Ishikawa (cell line): ENCODE data around the gene C13orf46.

ENCODE experiments used
- CEBPB ChIP-seq: IDR thresholded peaks from 2 replicates; pipeline ENCODE4 v1.6.1; 2012
- CREB1 ChIP-seq: IDR thresholded peaks from 2 replicates; pipeline ENCODE4 v1.6.1; 2012; ENCODE audit warnings: low read depth
- EGR1 ChIP-seq: IDR thresholded peaks from 2 replicates; pipeline ENCODE4 v1.6.1; 2012
- EP300 ChIP-seq: IDR thresholded peaks from 2 replicates; pipeline ENCODE4 v1.6.1; 2012; ENCODE audit warnings: borderline replicate concordance
- FOXM1 ChIP-seq: IDR thresholded peaks from 2 replicates; pipeline ENCODE4 v1.6.1; 2012; ENCODE audit warnings: low read depth, borderline replicate concordance
- NFIC ChIP-seq: IDR thresholded peaks from 2 replicates; pipeline ENCODE4 v1.6.1; 2012
- RAD21 ChIP-seq: IDR thresholded peaks from 2 replicates; pipeline ENCODE4 v1.6.1; 2012; ENCODE audit warnings: low read depth
- TAF1 ChIP-seq: IDR thresholded peaks from 2 replicates; pipeline ENCODE4 v1.6.1; 2012; ENCODE audit warnings: low read depth, mild to moderate bottlenecking
- TEAD4 ChIP-seq: IDR thresholded peaks from 2 replicates; pipeline ENCODE4 v1.6.1; 2012
- YY1 ChIP-seq: IDR thresholded peaks from 2 replicates; pipeline ENCODE4 v1.6.1; 2012; ENCODE audit warnings: low read depth
- ZBTB7A ChIP-seq: IDR thresholded peaks from 2 replicates; pipeline ENCODE4 v1.6.1; 2012; ENCODE audit warnings: low read depth
- TF ChIP-seq, protein P1 (sequence below): IDR thresholded peaks from 2 replicates; pipeline ENCODE4 v1.6.1; 2012
- TF ChIP-seq, protein P2 (sequence below): IDR thresholded peaks from 2 replicates; pipeline ENCODE4 v1.6.1; 2012
- TF ChIP-seq, protein P3 (sequence below): IDR thresholded peaks from 2 replicates; pipeline ENCODE4 v1.6.1; 2012; ENCODE audit warnings: low read depth, mild to moderate bottlenecking

DNA sequence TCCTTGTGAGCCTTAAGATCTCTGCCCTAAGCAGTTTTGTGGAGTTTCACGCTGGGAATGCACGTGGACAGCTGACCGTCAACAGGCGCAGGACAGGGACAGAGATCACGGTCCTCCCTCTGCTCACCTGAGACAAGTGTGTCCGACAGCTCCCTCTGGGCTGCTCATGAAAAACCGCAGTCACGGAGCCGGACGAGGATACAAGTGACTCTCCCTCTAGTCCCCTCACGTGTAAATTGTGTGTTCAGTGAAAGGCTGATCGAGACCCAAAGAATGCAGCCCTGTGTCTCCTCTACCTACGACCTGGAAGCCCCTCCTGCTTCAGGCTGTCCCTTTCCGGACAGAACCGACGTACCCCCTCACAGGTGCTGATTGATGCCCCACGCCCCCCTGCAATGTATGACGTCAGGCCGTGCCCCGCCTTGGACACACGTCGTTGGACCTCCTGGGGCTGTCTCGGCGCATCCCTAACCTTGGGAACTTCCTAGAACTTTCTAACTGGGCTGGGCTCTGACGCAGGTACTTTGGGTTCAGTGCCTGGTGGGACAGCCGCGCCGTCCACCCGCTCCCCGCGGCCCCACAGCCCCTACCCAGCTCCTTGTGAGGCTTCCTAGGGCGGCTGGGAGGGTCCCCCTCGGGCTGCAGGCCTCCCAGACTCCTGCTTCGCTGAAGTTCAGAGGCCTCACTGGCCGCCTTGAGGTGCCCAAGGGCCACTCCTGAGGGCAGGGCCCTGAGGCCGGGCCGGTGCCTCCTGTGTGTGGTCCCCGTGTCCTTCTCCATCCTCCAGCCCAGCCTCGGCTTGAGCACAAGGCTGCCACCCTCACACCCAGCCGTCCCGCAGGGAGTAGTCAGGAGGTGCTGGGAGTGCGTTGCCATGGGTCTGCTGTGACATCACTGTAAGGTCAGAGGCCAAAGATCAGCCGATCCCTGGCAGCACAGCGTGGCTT is at the start of gene C13orf46:
- TF ChIP-seq CREB1: no peak
- no peak for TF ChIP-seq RAD21
- TF ChIP-seq TAF1: no peak
- TF ChIP-seq, protein P1, sequence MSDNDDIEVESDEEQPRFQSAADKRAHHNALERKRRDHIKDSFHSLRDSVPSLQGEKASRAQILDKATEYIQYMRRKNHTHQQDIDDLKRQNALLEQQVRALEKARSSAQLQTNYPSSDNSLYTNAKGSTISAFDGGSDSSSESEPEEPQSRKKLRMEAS: no peak
- TF ChIP-seq EP300: no peak
- no peak for TF ChIP-seq YY1
- no peak for TF ChIP-seq TEAD4
- TF ChIP-seq, protein P2, sequence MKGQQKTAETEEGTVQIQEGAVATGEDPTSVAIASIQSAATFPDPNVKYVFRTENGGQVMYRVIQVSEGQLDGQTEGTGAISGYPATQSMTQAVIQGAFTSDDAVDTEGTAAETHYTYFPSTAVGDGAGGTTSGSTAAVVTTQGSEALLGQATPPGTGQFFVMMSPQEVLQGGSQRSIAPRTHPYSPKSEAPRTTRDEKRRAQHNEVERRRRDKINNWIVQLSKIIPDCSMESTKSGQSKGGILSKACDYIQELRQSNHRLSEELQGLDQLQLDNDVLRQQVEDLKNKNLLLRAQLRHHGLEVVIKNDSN: no peak
- TF ChIP-seq, protein P3, sequence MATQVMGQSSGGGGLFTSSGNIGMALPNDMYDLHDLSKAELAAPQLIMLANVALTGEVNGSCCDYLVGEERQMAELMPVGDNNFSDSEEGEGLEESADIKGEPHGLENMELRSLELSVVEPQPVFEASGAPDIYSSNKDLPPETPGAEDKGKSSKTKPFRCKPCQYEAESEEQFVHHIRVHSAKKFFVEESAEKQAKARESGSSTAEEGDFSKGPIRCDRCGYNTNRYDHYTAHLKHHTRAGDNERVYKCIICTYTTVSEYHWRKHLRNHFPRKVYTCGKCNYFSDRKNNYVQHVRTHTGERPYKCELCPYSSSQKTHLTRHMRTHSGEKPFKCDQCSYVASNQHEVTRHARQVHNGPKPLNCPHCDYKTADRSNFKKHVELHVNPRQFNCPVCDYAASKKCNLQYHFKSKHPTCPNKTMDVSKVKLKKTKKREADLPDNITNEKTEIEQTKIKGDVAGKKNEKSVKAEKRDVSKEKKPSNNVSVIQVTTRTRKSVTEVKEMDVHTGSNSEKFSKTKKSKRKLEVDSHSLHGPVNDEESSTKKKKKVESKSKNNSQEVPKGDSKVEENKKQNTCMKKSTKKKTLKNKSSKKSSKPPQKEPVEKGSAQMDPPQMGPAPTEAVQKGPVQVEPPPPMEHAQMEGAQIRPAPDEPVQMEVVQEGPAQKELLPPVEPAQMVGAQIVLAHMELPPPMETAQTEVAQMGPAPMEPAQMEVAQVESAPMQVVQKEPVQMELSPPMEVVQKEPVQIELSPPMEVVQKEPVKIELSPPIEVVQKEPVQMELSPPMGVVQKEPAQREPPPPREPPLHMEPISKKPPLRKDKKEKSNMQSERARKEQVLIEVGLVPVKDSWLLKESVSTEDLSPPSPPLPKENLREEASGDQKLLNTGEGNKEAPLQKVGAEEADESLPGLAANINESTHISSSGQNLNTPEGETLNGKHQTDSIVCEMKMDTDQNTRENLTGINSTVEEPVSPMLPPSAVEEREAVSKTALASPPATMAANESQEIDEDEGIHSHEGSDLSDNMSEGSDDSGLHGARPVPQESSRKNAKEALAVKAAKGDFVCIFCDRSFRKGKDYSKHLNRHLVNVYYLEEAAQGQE: no peak
- no peak for TF ChIP-seq CEBPB
- TF ChIP-seq EGR1: no peak
- no peak for TF ChIP-seq FOXM1
- TF ChIP-seq ZBTB7A: no peak
- no peak for TF ChIP-seq NFIC
